ENCODE measurements around the gene TRIM47. TPM values are rescaled to one million over a fixed set of nuclear protein-coding genes. Genes with fewer than 3 reads are reported as not detected.
"Not testable (repeated sequence)": the region's sequence is repeated elsewhere in the genome, so short reads cannot be mapped to it uniquely, and the experiment has no call there.

The TRIM47 gene
- total and polyA plus RNA-seq, 2 experiments from 2014 or later, result 1.2 to 1.4 TPM

DNA sequence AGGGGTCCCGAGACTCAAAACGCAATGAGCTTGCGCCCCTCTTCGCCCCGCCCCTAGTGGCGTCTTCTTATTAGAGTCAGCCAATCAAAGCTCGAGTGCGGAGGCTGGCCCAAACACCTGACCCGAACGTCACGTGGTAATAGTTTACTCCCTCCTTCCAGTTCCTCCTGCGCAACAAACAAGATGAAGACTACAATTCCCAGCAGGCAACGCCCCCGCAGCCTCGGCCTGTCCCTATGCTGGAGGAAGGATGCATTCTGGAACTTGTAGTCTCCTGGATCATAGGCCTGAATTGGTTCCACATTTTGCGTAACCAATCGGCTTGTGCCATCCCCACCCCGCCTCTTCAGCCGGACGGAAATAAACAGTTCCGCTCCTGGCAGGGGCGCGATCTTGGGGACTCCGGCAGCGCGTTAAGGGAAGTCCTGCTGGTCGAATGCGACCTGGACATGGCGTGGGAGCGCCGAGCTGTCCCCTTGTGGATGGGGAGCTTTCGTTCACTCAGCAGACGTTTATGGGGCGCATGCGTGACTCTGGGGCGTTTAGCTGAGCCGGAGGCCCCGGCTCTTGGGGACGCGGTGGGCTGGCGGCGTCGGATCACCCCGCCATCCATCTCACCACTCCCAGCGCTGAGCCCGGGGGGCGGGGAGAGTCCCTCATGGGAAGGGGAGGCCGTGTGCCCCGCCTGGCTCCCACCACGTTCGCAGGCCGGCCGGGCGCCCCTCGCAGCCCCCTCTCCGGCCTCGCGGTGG is 22.9 kb downstream of the TRIM47 start, which contains the start of gene WBP2:
WBP2 (minus strand) TSS at position 26 of the 752 bp plus-strand sequence. CDS start 38 bp downstream, outside the sequence.
- Histone ChIP-seq H4K20me1 (ENCODE audit: insufficient read depth) (no peaks in the 10 kb centered on the region), H3K4me1 (ENCODE audit: insufficient read depth) (peaks cover 25% of the 10 kb centered on the region), H3F3A (ENCODE audit: insufficient read depth) (peaks cover 18% of the 10 kb centered on the region), H3K27ac (peak within 1 kb of the TSS; percentile 92), H3K9ac (peak within 1 kb of the TSS; percentile 86), H3K9me2 (ENCODE audit: insufficient read depth) (no peaks in the 10 kb centered on the region), H2AFZ (peak within 1 kb of the TSS; percentile 75), H3K79me2 (ENCODE audit: insufficient read depth) (peaks cover 8% of the 10 kb centered on the region; the same call in 1 of the 2 replicates), H3K4me2 (ENCODE audit: unreplicated experiment) (peak within 1 kb of the TSS; percentile 95), H3K27me3 (replicated peaks; ENCODE audit: insufficient read depth) (no peaks in the 10 kb centered on the region), H3K9me3 (ENCODE audit: low read depth) (no peaks in the 10 kb centered on the region), H3K4me3 (peak within 1 kb of the TSS; percentile 82), H3K36me3 (ENCODE audit: low read depth) (peaks cover 10% of the 10 kb centered on the region)
- 0 to 1% methylated on average over 33 to 44 of the region's 58 CpGs for WGBS, 2 experiments (ENCODE audit: low coverage in 1 of 2, low lambda C conversion rate in 2 of 2, missing lambda C conversion rate in 2 of 2)
- TF ChIP-seq EZH2 (IDR thresholded peaks at IDR 0.05; ENCODE audit: insufficient read depth, poor library complexity, severe bottlenecking) (no peak), EZH2phosphoT487 (IDR thresholded peaks at IDR 0.05; ENCODE audit: insufficient read depth, low read depth) (no peak)
- in situ Hi-C loops (cut with MboI), result no loop called here
- DNase-seq, result peak; percentile 100

DNA sequence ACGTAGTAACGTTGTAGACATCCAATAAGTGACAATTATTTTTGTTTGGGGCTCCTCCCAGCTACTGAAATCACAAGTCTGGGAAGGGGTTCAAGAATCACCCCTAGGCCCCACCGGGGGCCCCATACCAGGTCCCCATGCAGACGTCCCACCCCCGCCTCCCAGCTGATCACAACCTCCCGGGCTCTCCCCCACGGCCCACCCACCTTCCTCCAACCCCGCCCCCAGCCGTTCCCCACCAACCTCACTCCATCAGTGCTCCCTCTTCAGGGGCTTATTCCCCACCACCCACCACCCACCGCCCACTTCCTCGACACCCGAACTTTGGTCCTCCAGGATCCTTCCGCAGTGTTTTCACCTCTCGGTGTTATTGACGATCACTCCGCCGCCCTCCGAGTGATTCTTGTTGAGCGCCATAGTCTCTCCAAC is 23.5 kb downstream of the TRIM47 start:
- H3K27me3 ChIP-seq (replicated peaks; ENCODE audit: insufficient read depth), result no peaks in the 10 kb centered on the region
- peak overlapping the region; percentile 25; the same call in 1 of the 2 replicates for H2AFZ ChIP-seq
- peaks cover 25% of the 10 kb centered on the region for H3K4me1 ChIP-seq (ENCODE audit: insufficient read depth)
- no peaks in the 10 kb centered on the region for H3K9me2 ChIP-seq (ENCODE audit: insufficient read depth)
- H3F3A ChIP-seq (ENCODE audit: insufficient read depth), result peaks cover 18% of the 10 kb centered on the region
- peak overlapping the region; percentile 82 for H3K4me3 ChIP-seq
- no peak for DNase-seq
- H3K9me3 ChIP-seq (ENCODE audit: low read depth), result no peaks in the 10 kb centered on the region
- TF ChIP-seq EZH2 (IDR thresholded peaks at IDR 0.05; ENCODE audit: insufficient read depth, poor library complexity, severe bottlenecking), result no peak
- TF ChIP-seq EZH2phosphoT487 (IDR thresholded peaks at IDR 0.05; ENCODE audit: insufficient read depth, low read depth), result no peak
- H3K4me2 ChIP-seq (ENCODE audit: unreplicated experiment), result peak overlapping the region; percentile 95
- in situ Hi-C loops (cut with MboI), result no loop called here
- WGBS, 2 experiments (ENCODE audit: low coverage in 1 of 2, low lambda C conversion rate in 2 of 2, missing lambda C conversion rate in 2 of 2), result 1 to 2% methylated on average over 10 to 19 of the region's 19 CpGs
- H3K27ac ChIP-seq, result peak overlapping the region; percentile 92
- H3K36me3 ChIP-seq (ENCODE audit: low read depth), result peaks cover 12% of the 10 kb centered on the region
- no peaks in the 10 kb centered on the region for H4K20me1 ChIP-seq (ENCODE audit: insufficient read depth)
- H3K79me2 ChIP-seq (ENCODE audit: insufficient read depth), result peaks cover 8% of the 10 kb centered on the region; the same call in 1 of the 2 replicates
- H3K9ac ChIP-seq, result peak overlapping the region; percentile 86

DNA sequence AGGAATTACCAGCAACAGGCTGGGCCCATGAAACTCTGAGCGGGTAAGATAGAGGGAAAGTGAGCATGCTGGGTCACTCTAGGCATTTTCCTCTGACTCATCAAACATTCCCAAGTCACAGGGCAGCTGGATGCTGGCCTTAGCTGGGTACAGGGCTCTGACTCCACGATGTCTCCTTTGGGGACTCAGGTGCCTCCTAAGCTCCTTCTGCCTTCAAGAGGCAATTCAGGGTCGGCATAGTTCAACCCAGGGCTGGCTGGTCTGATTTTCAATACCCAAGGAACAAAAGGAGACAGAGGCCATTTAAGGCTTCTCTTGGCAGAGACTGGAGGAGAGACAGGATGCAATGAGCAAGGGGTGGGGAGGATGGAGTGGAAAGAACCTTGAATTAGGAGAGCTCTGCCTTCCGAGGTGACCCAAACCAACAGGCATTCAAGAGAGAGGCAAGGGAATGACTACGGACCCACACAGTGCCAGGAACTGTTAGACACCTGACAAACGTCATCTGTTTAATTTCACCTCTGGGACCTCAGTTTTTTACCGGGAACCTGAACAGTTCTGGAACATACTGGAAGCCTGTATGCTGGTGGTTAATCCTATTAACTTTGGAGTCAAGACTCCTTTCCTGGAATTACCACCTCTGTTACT is 24.2 kb downstream of the TRIM47 start:
- WGBS, 2 experiments (ENCODE audit: low coverage in 1 of 2, low lambda C conversion rate in 2 of 2, missing lambda C conversion rate in 2 of 2), result 38 to 42% methylated on average over 7 of the region's 7 CpGs
- peak overlapping the region; percentile 25; the same call in 1 of the 2 replicates for H2AFZ ChIP-seq
- H3K9me2 ChIP-seq (ENCODE audit: insufficient read depth), result no peaks in the 10 kb centered on the region
- H3K4me1 ChIP-seq (ENCODE audit: insufficient read depth), result peaks cover 25% of the 10 kb centered on the region
- no peak for TF ChIP-seq EZH2phosphoT487 (IDR thresholded peaks at IDR 0.05; ENCODE audit: insufficient read depth, low read depth)
- TF ChIP-seq EZH2 (IDR thresholded peaks at IDR 0.05; ENCODE audit: insufficient read depth, poor library complexity, severe bottlenecking), result no peak
- H3K4me3 ChIP-seq, result peak overlapping the region; percentile 82
- H3K27ac ChIP-seq, result peak overlapping the region; percentile 92
- no peaks in the 10 kb centered on the region for H3K9me3 ChIP-seq (ENCODE audit: low read depth)
- H3F3A ChIP-seq (ENCODE audit: insufficient read depth), result peaks cover 18% of the 10 kb centered on the region
- in situ Hi-C loops (cut with MboI), result no loop called here
- H3K27me3 ChIP-seq (replicated peaks; ENCODE audit: insufficient read depth), result no peaks in the 10 kb centered on the region
- H3K9ac ChIP-seq, result peak overlapping the region; percentile 86
- DNase-seq, result peak; percentile 83
- no peaks in the 10 kb centered on the region for H4K20me1 ChIP-seq (ENCODE audit: insufficient read depth)
- H3K4me2 ChIP-seq (ENCODE audit: unreplicated experiment), result peak overlapping the region; percentile 95
- H3K79me2 ChIP-seq (ENCODE audit: insufficient read depth), result peaks cover 8% of the 10 kb centered on the region; the same call in 1 of the 2 replicates
- peaks cover 12% of the 10 kb centered on the region for H3K36me3 ChIP-seq (ENCODE audit: low read depth)

DNA sequence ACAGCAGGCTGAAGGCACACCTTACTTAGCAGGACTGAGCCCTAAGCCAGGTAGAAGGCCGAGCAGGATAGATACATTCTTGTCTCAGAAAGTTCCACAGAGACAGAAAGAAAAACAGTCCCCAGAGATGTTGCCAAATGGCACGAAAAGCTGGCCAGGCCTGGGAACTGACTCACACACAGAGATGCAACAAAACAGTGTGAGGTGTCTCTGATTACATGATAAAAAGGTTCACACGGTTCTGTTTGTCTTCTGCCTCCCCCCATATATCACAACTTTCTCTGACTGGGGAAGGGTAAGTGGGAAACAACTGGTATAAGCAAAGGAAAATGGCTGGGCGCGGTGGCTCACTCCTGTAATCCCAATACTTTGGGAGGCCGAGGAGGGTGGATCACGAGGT is 24.9 kb downstream of the TRIM47 start:
- in situ Hi-C loops (cut with MboI), result no loop called here
- peak overlapping the region; percentile 95 for H3K4me2 ChIP-seq (ENCODE audit: unreplicated experiment)
- TF ChIP-seq EZH2phosphoT487 (IDR thresholded peaks at IDR 0.05; ENCODE audit: insufficient read depth, low read depth) (no peak), EZH2 (IDR thresholded peaks at IDR 0.05; ENCODE audit: insufficient read depth, poor library complexity, severe bottlenecking) (no peak)
- H3K27ac ChIP-seq, result peak overlapping the region; percentile 92
- peaks cover 12% of the 10 kb centered on the region for H3K36me3 ChIP-seq (ENCODE audit: low read depth)
- H3F3A ChIP-seq (ENCODE audit: insufficient read depth), result peaks cover 18% of the 10 kb centered on the region
- H2AFZ ChIP-seq, result no peak overlapping the region
- H3K4me1 ChIP-seq (ENCODE audit: insufficient read depth), result peaks cover 25% of the 10 kb centered on the region
- H3K9me2 ChIP-seq (ENCODE audit: insufficient read depth), result no peaks in the 10 kb centered on the region
- H3K79me2 ChIP-seq (ENCODE audit: insufficient read depth), result peaks cover 8% of the 10 kb centered on the region; the same call in 1 of the 2 replicates
- DNase-seq, result peak; percentile 87
- H4K20me1 ChIP-seq (ENCODE audit: insufficient read depth), result no peaks in the 10 kb centered on the region
- no peaks in the 10 kb centered on the region for H3K27me3 ChIP-seq (replicated peaks; ENCODE audit: insufficient read depth)
- H3K9me3 ChIP-seq (ENCODE audit: low read depth), result no peaks in the 10 kb centered on the region
- WGBS, 2 experiments (ENCODE audit: low coverage in 1 of 2, low lambda C conversion rate in 2 of 2, missing lambda C conversion rate in 2 of 2), result 58 to 60% methylated on average over 7 of the region's 7 CpGs
- peak overlapping the region; percentile 82 for H3K4me3 ChIP-seq
- H3K9ac ChIP-seq, result peak overlapping the region; percentile 86

DNA sequence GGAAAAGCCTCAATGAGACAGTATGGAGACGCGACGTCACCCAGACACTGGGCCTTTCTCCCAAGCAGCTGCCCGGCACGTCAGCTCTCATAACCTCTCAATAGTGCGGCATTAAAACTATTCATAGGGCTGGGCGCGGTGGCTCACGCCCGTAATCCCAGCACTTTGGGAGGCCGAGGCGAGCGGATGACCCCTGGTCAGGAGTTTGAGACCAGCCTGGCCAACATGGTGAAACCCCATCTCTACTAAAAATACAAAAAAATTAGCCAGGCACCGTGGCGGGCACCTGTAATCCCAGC is 26.7 kb downstream of the TRIM47 start:
- H3K4me3 ChIP-seq; H3K27me3 ChIP-seq (replicated peaks; ENCODE audit: insufficient read depth); H3K27ac ChIP-seq; DNase-seq; H3K9me2 ChIP-seq (ENCODE audit: insufficient read depth); in situ Hi-C loops (cut with MboI); H3K9me3 ChIP-seq (ENCODE audit: low read depth); H3K9ac ChIP-seq; H4K20me1 ChIP-seq (ENCODE audit: insufficient read depth); H3K79me2 ChIP-seq (ENCODE audit: insufficient read depth); H3K4me2 ChIP-seq (ENCODE audit: unreplicated experiment); H2AFZ ChIP-seq: not testable (repeated sequence)
- Histone ChIP-seq H3F3A (ENCODE audit: insufficient read depth) (peaks cover 18% of the 10 kb centered on the region), H3K4me1 (ENCODE audit: insufficient read depth) (peaks cover 24% of the 10 kb centered on the region), H3K36me3 (ENCODE audit: low read depth) (peaks cover 12% of the 10 kb centered on the region)
- 97% methylated on average over 15 of the region's 15 CpGs for WGBS, 2 experiments (ENCODE audit: low coverage in 1 of 2, low lambda C conversion rate in 2 of 2, missing lambda C conversion rate in 2 of 2)
